GM18499 (cell line): ENCODE measurements around the gene RPLP2.

ENCODE experiments used
- ATAC-seq: cut with Tn5 transposase; IDR thresholded peaks from one replicate; pipeline ENCODE4 v1.9.1; 2021; ENCODE audit warnings: moderate number of reproducible peaks; ENCODE audit not compliant: insufficient read depth, unreplicated experiment

Gene RPLP2

GRCh38 chr11:809287-810039 lies at the start of gene RPLP2:
Gene RPLP2, plus strand, starts transcription at chr11:809967. Its CDS starts 268 bp downstream, at chr11:810235.
- ATAC-seq: peak; percentile 40

DNA sequence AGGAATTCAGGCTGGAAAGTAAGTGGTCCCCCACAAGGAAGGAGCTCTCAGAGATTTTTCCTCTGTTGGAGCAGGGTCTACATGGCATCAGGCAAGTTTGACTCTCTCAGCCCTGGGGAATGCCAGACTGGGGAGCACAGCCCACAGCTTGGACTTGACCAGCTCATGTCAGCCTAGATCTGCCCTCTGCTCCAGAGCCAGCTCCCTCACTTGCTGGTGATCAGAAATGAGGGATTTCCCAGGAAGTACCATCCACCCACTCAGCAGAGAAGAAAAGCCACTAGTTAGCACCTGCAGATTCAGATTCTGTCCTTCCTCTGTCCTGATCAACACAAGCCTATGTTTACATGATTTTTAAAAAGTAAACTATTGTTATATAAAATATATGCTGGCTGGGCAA lies 49.5 kb upstream of the RPLP2 start:
- no peak for ATAC-seq

DNA sequence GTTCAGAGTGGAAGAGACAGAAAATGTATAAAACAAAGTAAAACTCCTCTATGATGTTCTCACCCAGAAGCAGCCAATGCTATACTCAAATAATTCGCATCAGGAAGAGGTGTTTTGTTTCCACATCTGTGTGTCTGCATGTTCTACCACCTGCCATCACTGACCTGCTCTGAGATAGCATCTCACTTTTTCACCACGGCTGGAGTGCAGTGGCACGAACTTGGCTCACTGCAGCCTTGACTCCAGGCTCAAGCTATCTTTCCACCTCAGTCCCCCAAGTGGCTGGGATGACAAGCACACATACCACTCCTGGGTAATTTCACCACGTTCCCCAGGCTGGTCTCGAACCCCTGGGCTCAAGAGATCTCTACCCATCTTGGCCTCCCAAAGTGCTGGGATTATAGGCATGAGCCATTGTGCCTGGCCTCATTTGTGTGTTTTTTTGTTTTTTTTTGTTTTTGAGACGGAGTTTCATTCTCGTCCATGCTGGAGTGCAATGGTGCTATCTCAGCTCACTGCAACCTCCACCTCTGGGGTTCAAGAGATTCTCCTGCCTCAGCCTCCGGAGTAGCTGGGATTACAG lies 48.1 kb upstream of the RPLP2 start:
- ATAC-seq: no peak

DNA sequence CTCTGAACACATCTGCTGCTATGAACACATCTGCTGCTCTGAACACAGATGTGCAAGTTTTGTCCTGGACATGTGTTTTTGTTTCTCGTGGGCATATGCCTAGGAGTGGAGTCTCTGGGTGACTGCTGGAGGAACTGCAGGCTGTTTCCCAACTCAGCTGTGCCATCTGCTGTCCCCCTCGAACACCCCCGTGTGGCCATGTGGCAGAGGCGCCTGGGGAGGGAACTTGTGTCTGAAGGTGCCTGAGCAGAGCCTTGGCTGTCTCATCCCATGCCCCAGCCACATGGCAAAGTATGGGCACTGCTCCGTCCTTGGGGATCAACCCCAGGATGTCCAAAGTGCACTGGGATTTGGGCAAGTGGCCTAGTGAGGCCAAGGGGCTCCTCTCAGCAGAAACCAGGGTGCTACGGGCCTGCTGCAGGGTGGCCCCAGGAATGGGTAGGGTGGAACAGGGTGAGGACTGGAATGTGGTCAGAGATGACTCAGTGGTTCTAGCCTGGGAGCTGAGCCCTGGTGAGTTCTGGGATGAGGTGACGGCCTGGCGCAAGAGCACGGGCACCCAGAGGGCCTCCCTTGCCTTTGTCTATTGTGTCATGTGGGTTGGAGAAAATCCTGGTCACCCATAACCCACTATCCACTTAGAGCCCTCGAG lies 47.2 kb upstream of the RPLP2 start:
- no peak for ATAC-seq

DNA sequence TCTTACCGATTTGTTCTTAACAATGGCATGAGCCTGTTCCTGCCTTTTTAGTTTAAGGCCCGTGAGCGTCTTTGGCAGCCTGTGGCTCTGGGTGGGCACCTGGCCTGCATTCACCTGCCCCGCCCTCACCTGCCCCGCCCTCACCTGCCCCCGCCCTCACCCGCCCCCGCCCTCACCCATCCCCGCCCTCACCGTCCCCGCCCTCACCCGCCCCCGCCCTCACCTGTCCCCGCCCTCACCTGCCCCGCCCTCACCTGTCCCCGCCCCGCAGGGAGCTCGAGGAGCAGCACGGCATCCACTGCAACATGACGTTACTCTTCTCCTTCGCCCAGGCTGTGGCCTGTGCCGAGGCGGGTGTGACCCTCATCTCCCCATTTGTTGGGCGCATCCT lies 46.7 kb upstream of the RPLP2 start:
- ATAC-seq: no peak

GRCh38 chr11:763549-764321 lies 46.0 kb upstream of the RPLP2 start:
- ATAC-seq: no peak

DNA sequence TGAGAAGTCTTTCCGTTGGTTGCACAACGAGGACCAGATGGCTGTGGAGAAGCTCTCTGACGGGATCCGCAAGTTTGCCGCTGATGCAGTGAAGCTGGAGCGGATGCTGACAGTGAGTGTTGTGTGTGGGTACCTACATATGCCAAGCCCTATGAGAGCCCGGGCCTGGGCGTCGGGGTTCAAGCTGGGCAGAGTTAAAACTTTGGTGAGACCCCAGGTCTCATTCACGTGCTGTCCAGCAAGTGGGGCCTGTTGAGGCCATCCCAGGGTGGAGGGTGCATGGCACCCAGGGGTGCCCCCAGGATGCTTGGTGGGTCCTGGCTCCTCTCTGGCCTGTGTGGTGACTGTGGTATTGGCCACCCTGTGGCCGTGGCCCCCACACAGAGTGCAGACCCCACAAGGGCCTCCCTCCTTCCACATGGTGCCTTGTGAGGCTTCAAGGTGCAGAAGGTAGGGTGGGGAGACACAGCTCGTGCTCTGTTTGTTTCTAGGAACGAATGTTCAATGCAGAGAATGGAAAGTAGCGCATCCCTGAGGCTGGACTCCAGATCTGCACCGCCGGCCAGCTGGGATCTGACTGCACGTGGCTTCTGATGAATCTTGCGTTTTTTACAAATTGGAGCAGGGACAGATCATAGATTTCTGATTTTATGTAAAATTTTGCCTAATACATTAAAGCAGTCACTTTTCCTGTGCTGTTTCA lies 45.3 kb upstream of the RPLP2 start:
- no peak for ATAC-seq

DNA sequence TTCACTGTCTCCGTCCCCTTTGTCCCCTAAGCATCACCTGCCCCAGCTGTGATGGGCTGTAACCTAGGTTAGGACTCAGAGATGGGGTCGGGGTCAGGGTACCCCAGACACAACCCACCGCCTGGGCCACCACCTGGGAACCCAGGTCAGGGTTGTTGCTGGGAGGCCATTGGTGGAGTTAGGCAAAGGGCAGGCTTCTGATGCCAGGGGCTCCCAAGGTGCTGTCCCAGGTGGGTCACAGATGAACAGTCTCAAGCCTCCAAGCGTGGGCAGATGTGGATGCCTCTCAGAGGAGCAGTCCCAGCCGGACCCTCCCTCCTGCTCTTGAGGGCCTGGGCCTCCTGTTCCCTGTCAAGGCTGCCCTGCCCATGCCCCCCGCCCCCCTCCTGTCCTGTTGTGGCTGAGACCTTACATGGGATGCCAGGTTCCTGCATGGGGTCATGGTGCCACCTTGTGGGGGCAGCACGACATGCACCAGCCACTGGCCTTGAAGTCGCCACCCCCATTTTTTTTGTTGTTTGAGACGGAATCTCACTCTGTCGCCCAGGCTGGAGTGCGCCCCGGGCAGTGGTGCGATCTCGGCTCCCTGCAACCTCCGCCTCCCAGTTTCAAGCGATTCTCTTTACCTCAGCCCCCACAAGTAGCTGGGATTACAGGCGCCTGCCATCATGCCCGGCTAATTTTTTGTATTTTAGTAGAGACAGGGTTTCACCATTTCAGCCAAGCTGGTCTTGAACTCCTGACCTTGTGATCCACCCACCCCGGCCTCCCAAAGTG lies 44.6 kb upstream of the RPLP2 start:
- no peak for ATAC-seq

DNA sequence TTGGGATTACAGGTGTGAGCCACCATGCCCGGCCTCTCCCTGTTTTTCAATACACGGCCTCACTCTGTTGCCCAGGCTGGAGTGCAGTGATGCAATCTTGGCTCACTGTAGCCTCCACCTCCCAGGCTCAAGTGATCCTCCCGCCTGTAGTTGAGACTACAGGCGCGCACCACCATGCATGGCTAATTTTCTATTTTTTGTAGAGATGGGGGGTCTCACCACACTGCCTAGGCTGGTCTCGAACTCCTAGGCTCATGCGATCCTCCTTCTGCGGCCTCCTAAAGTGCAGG lies 44.0 kb upstream of the RPLP2 start:
- ATAC-seq: no peak

GRCh38 chr11:766106-766935 lies 43.4 kb upstream of the RPLP2 start:
- ATAC-seq: no peak

- no peak for ATAC-seq
Measured at GRCh38 chr11:766936-767210, 42.9 kb upstream of the RPLP2 start.

GRCh38 chr11:767238-767637 lies 42.5 kb upstream of the RPLP2 start:
- ATAC-seq: no peak

- no peak for ATAC-seq
Measured at GRCh38 chr11:769887-770641, 39.7 kb upstream of the RPLP2 start.

- no peak for ATAC-seq
Measured at GRCh38 chr11:770642-771616, 38.8 kb upstream of the RPLP2 start.

GRCh38 chr11:771617-772204 lies 38.1 kb upstream of the RPLP2 start:
- no peak for ATAC-seq

DNA sequence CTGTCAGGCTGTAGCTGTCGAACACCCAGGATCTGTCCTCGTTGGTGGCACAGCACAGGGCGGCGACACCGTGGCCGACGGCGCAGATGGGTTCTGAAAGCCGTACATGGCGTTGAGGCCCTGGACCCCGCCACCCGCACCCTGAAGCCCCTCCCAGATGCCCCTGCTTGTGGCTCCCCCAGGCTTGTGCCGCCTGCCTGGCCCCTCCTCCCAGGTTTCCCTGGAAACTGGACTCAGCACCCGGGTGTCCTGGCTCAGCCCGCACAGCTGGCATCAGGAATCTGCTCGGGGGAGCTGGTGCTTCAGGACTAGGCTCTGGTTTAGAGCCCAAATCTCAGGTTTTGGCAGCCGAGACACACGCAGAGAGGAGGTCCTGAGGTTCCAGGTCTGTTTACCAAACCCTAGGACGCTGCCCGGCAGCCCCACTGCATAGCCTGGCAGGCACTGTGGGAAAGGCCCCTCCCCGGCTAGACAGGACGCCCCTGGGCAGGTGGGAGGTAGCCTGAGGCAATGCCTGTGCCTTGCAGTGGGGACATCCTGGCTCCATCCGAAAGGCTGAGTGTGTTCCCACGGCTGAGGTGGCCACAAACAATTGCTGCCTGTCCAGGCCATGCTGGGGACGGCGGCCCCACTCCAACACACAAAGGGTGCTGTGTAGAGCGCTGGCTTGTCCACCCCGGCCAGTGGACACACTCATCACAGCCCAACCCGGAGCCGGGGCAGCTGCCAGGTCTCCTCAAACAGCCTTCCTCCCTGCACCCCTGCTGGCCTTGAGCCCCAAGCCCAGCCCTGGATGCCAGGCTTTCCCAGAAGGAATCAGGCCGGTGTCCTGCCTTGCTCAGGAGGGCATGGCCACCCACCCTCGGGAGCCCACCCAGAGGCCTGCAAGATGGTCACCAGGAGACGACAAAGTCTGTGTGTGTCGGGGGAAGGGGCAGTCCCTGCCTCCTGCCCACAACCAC lies 37.1 kb upstream of the RPLP2 start:
- no peak for ATAC-seq
